NCI-H345 treated with DMSO at 0.1 percent for 48 hours (cell line): ENCODE data around the gene LDHAL6B.

Experiments
- DNase-seq: peaks from one replicate; lab custom pipeline; 2025; ENCODE audit not compliant: unreplicated experiment; lab: John Stamatoyannopoulos, UW

The LDHAL6B gene

GRCh38 chr15:59249816-59250215, 43.2 kb downstream of the LDHAL6B start:
- DNase-seq, result no peak

GRCh38 chr15:59250249-59250648, 43.6 kb downstream of the LDHAL6B start:
- DNase-seq, result no peak

GRCh38 chr15:59251001-59251845, 44.6 kb downstream of the LDHAL6B start:
- DNase-seq, result no peak

- DNase-seq, result no peak
Observed at GRCh38 chr15:59252137-59252536, 45.5 kb downstream of the LDHAL6B start.

- DNase-seq, result no peak
Observed at GRCh38 chr15:59255680-59256336, 49.2 kb downstream of the LDHAL6B start.

GRCh38 chr15:59256482-59256881, 49.8 kb downstream of the LDHAL6B start:
- no peak for DNase-seq

GRCh38 chr15:59257140-59257539, 50.5 kb downstream of the LDHAL6B start:
- DNase-seq, result no peak
